ENCODE results near the gene ANAPC7. TPM values are rescaled to one million over a fixed set of nuclear protein-coding genes. Genes with fewer than 3 reads are reported as not detected.

Gene ANAPC7
- total RNA-seq, 1 experiment from 2014 or later = 91.1 TPM

- Mint-ChIP-seq H3K4me3 (no peak overlapping the region), H3K9me3 (no peaks in the 10 kb centered on the region), H3K4me1 (peaks cover 6 to 12% of the 10 kb centered on the region in 2 experiments), H3K27ac (no peak overlapping the region), H3K27me3 (ENCODE audit: low read depth) (no peaks in the 10 kb centered on the region), H3K36me3 (ENCODE audit: insufficient read depth in 1 of 3, low read depth in 3 of 3) (no peaks in the 10 kb centered on the region)
- Histone ChIP-seq H3K56ac (ENCODE audit: insufficient read length, low read depth, low read length) (no peak overlapping the region), H4K5ac (ENCODE audit: insufficient read length, low read depth, low read length) (no peak overlapping the region), H3K4me2 (ENCODE audit: insufficient read depth, insufficient read length, low read length) (no peak overlapping the region), H3K27me3 (ENCODE audit: insufficient read depth, low read length) (no peaks in the 10 kb centered on the region), H3K14ac (ENCODE audit: insufficient read depth, low read length) (no peak overlapping the region), H4K20me1 (ENCODE audit: control insufficient read depth, insufficient read depth, insufficient read length) (no peaks in the 10 kb centered on the region), H3K9ac (ENCODE audit: extremely low read depth, insufficient read length, low read length) (no peak overlapping the region), H2BK20ac (ENCODE audit: low read depth, low read length, poor library complexity, severe bottlenecking) (no peak overlapping the region), H3K18ac (ENCODE audit: insufficient read length, low read depth, low read length) (no peak overlapping the region), H3K23me2 (ENCODE audit: insufficient read length, low read depth, low read length, poor library complexity, severe bottlenecking) (no peaks in the 10 kb centered on the region), H3T11ph (ENCODE audit: low read length) (no peak overlapping the region), H2BK12ac (ENCODE audit: insufficient read length, low read depth, low read length) (no peak overlapping the region), H3K23ac (ENCODE audit: insufficient read length, low read depth, low read length) (no peak overlapping the region), H2AK5ac (ENCODE audit: insufficient read length, low read length) (no peak overlapping the region), H2BK5ac (ENCODE audit: insufficient read length, low read length) (no peak overlapping the region), H3K4ac (ENCODE audit: low read depth, low read length) (no peak overlapping the region), H4K91ac (ENCODE audit: insufficient read length, low read depth, low read length) (no peak overlapping the region), H3K79me1 (ENCODE audit: insufficient read depth, low read depth, low read length, poor library complexity, severe bottlenecking) (no peaks in the 10 kb centered on the region), H2BK120ac (ENCODE audit: low read depth, low read length, poor library complexity, severe bottlenecking) (no peak overlapping the region), H2AFZ (ENCODE audit: low read length) (no peak overlapping the region), H3K27ac (ENCODE audit: insufficient read length, low read depth, low read length) (no peak overlapping the region), H2BK15ac (ENCODE audit: low read depth, low read length) (no peak overlapping the region), H3K79me2 (ENCODE audit: insufficient read depth, low read length) (no peaks in the 10 kb centered on the region), H4K8ac (replicated peaks; ENCODE audit: insufficient read length, low read depth, low read length) (no peak overlapping the region), H3K4me1 (ENCODE audit: insufficient read depth, low read length) (peaks cover 6% of the 10 kb centered on the region; the same call in 1 of the 2 replicates), H3K9me3 (ENCODE audit: control insufficient read depth, low read depth, low read length) (no peaks in the 10 kb centered on the region)
- TF ChIP-seq, protein P1, sequence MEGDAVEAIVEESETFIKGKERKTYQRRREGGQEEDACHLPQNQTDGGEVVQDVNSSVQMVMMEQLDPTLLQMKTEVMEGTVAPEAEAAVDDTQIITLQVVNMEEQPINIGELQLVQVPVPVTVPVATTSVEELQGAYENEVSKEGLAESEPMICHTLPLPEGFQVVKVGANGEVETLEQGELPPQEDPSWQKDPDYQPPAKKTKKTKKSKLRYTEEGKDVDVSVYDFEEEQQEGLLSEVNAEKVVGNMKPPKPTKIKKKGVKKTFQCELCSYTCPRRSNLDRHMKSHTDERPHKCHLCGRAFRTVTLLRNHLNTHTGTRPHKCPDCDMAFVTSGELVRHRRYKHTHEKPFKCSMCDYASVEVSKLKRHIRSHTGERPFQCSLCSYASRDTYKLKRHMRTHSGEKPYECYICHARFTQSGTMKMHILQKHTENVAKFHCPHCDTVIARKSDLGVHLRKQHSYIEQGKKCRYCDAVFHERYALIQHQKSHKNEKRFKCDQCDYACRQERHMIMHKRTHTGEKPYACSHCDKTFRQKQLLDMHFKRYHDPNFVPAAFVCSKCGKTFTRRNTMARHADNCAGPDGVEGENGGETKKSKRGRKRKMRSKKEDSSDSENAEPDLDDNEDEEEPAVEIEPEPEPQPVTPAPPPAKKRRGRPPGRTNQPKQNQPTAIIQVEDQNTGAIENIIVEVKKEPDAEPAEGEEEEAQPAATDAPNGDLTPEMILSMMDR (conservative IDR thresholded peaks at IDR 0.05) = no peak
- WGBS (ENCODE audit: extremely low coverage, insufficient read length, low lambda C conversion rate) = no CpG with 5 or more reads among the region's 4 CpGs
- DNase-seq = no peak
These were observed 18.2 kb upstream of the ANAPC7 start for GRCh38 chr12:110421701-110422100.
